K562 (cell line): Measurements from ENCODE around the gene POU3F1. TPM values are rescaled to one million over a fixed set of nuclear protein-coding genes. Genes with fewer than 3 reads are reported as not detected.

Source experiments
- CBFB ChIP-seq: sonication (generic); formaldehyde crosslinking; IDR thresholded peaks from 2 replicates; pipeline ENCODE4 v1.4.0; 2020; ENCODE audit warnings: mild to moderate bottlenecking, missing genetic modification reagents
- FOXA3 ChIP-seq, 2 experiments: fragments of 450-650 bp in 1 of 2; sonication (generic) in 1 of 2; formaldehyde crosslinking; IDR thresholded peaks in 1 of 2; conservative IDR thresholded peaks in 1 of 2; 2 replicates each; pipeline versions ENCODE4 v1.4.0 to v1.8.0; 2020 to 2022; ENCODE audit warnings: mild to moderate bottlenecking in 2 of 2, missing genetic modification reagents in 1 of 2
- FOXP1 ChIP-seq: sonication (generic); formaldehyde crosslinking; IDR thresholded peaks from 2 replicates; pipeline ENCODE4 v1.8.0; 2022; ENCODE audit warnings: mild to moderate bottlenecking, missing genetic modification reagents
- GABPA ChIP-seq: fragments of 200-800 bp; sonication (Bioruptor generic); conservative IDR thresholded peaks from 2 replicates; pipeline ENCODE4 v1.6.1; 2016; ENCODE audit warnings: low read depth, missing genetic modification characterization, missing compliant biosample characterization
- KDM1A ChIP-seq, 2 experiments: fragments of 450-650 bp; IDR thresholded peaks; 2 replicates each; pipeline ENCODE4 v1.6.1; 2016; ENCODE audit warnings: mild to moderate bottlenecking in 2 of 2
- MBD2 ChIP-seq: sonication (generic); IDR thresholded peaks from 2 replicates; pipeline ENCODE4 v1.6.1; 2016; ENCODE audit warnings: low read depth, borderline replicate concordance
- NBN ChIP-seq: fragments of 450-650 bp; IDR thresholded peaks from 2 replicates; pipeline ENCODE4 v1.6.1; 2016; ENCODE audit warnings: low read depth, mild to moderate bottlenecking
- PHF8 ChIP-seq: fragments of 200-600 bp; sonication (generic); IDR thresholded peaks from 2 replicates; pipeline ENCODE4 v1.6.1; 2012; ENCODE audit warnings: mixed run types, mild to moderate bottlenecking, inconsistent platforms, low read length, moderate library complexity, borderline replicate concordance
- RAD21 ChIP-seq, 2 experiments: fragments of 250-450 bp in 1 of 2; fragments of 450-650 bp in 1 of 2; sonication (Bioruptor Pico) in 1 of 2; formaldehyde crosslinking in 1 of 2; IDR thresholded peaks in 1 of 2; conservative IDR thresholded peaks in 1 of 2; 2 replicates each; pipeline versions ENCODE4 v1.4.0 to v1.8.0; 2020 to 2022; ENCODE audit warnings: mild to moderate bottlenecking in 2 of 2, moderate library complexity in 1 of 2
- SRSF3 ChIP-seq: fragments of 200-400 bp; formaldehyde crosslinking; IDR thresholded peaks from 2 replicates; pipeline ENCODE4 v1.6.1; 2016; ENCODE audit warnings: mild to moderate bottlenecking, low read length, moderate library complexity; ENCODE audit not compliant: insufficient read depth
- YY1 ChIP-seq, 3 experiments: IDR thresholded peaks; 2 replicates each; pipeline ENCODE4 v1.6.1; 2011; ENCODE audit warnings: low read length in 2 of 3, mild to moderate bottlenecking in 2 of 3, moderate library complexity in 2 of 3, borderline replicate concordance in 1 of 3, control low read depth in 1 of 3, low read depth in 1 of 3; ENCODE audit not compliant: insufficient read depth in 3 of 3, insufficient replicate concordance in 2 of 3, control insufficient read depth in 1 of 3, insufficient read length in 1 of 3; ENCODE audit errors: extremely low read depth in 1 of 3
- ZNF551 ChIP-seq: fragments of 250-450 bp; sonication (Bioruptor Pico); IDR thresholded peaks from 2 replicates; pipeline ENCODE4 v1.5.0; 2021; ENCODE audit warnings: mild to moderate bottlenecking, moderate library complexity
- polyA plus RNA-seq, 8 experiments: library from polyadenylated mRNA; depleted of rRNA in 4 of 8; stranded (reverse) in 5 of 8; unstranded in 3 of 8; fragments of >200 nt; fragmentation: Nextera tagmentation in 2 of 8; fragmentation: Illumina TruSeq in 1 of 8; extraction: Ambion mirVana in 2 of 8; extraction: Trizol in 1 of 8; gene quantifications; 2 replicates each; pipeline versions ENCODE4 v1.2.1 to v1.2.3, GENCODE V29; 2011 to 2014; ENCODE audit warnings: inconsistent platforms in 1 of 8, missing spikeins in 1 of 8
- total RNA-seq, 7 experiments: library from RNA; depleted of rRNA in 6 of 7; stranded (reverse); fragments of >200 nt in 6 of 7; fragmentation: Illumina TruSeq in 2 of 7; extraction: Trizol in 2 of 7; gene quantifications; 2 replicates each; pipeline versions ENCODE4 v1.2.1 to v1.2.3, GENCODE V29; 2011 to 2021; ENCODE audit warnings: low replicate concordance in 1 of 7
- TF ChIP-seq, protein P1 (sequence below): sonication (generic); formaldehyde crosslinking; IDR thresholded peaks from 2 replicates; pipeline ENCODE4 v1.8.0; 2022; ENCODE audit warnings: missing genetic modification reagents, mild to moderate bottlenecking, moderate library complexity, borderline replicate concordance
- TF ChIP-seq, protein P2 (sequence below): fragments of 450-650 bp; IDR thresholded peaks from 2 replicates; pipeline ENCODE4 v1.6.1; 2018; ENCODE audit not compliant: partially characterized antibody
- TF ChIP-seq, protein P3 (sequence below): fragments of 450-650 bp; formaldehyde crosslinking; IDR thresholded peaks from 2 replicates; pipeline ENCODE4 v1.4.0; 2020; ENCODE audit warnings: mild to moderate bottlenecking, moderate library complexity
- TF ChIP-seq, protein P4 (sequence below): fragments of 450-650 bp; IDR thresholded peaks from 2 replicates; pipeline ENCODE4 v1.6.1; 2016; ENCODE audit warnings: borderline replicate concordance

The POU3F1 gene
- total and polyA plus RNA-seq, 9 of the 15 experiments (the other 6 are each of a cell fraction or from before 2014, with no cell fraction given) = 0.09 TPM; not detected in 8

DNA sequence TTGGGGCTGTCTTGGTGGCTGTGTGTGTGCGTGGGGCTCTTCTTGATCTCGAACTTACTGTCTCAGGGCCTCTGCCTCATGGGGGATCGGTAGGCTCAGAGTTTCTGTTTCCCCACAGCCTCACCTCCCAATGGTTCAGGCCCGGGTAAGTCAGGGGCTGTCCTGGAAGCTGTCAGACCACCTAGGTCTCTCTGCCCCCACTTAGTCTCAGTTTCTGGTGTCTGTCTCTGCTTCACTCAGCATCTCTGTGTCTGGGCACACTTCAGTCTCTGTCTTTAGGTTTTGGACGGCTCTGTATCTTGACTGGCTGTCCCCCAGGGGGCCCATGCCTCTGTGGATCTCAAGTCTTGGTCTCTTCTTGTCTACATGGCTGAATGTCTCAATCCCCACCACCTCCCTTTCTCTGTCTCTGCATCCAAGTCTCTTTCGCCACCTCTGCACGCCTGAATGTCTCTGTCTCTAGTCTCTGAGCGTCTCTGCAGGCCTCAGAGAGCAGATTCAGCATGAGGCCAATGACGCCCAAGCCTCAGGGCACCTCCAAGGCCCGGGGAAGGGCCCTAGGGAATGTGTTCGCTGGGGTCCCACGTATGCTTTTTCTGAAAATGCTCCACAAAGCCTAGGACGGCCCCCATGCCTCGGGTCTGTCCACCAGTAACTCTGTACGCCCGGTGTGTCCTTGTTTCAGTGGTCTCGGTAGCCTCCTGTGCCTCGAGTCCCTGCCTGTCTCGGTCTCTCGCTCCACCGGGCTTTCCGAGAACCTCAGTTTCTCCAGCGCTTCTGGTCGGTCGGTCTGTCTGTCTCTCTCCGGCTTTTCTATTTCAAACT, 42.1 kb downstream of the POU3F1 start (continued):
- TF ChIP-seq RAD21 (CRISPR knock-in tag; conservative IDR thresholded peaks at IDR 0.05 in 1 of 2, IDR thresholded peaks at IDR 0.05 in 1 of 2) (no peak), NBN (peak; percentile 64; the same call in 1 of the 2 replicates), FOXP1 (CRISPR knock-in tag) (no peak), SRSF3 (no peak), ZNF551 (CRISPR knock-in tag) (no peak), MBD2 (no peak), FOXA3 (CRISPR knock-in tag; conservative IDR thresholded peaks at IDR 0.05 in 1 of 2, IDR thresholded peaks at IDR 0.05 in 1 of 2) (0 out of 4 replicates have a peak, but pooled peaks of 1 of the 2 experiments have one; percentile 61), CBFB (CRISPR knock-in tag) (0 out of 2 replicates have a peak, but pooled peaks have one; percentile 57), YY1 (IDR thresholded peaks at IDR 0.05; ENCODE audit: borderline replicate concordance in 1 of 3, control insufficient read depth in 1 of 3, extremely low read depth in 1 of 3, insufficient read depth in 3 of 3, insufficient read length in 1 of 3, insufficient replicate concordance in 2 of 3, low read depth in 1 of 3, low read length in 2 of 3) (peak in 1 of 3 experiments; percentile 9), KDM1A (IDR thresholded peaks at IDR 0.05) (no peak), GABPA (tag) (no peak), PHF8 (no peak)
- TF ChIP-seq, protein P1, sequence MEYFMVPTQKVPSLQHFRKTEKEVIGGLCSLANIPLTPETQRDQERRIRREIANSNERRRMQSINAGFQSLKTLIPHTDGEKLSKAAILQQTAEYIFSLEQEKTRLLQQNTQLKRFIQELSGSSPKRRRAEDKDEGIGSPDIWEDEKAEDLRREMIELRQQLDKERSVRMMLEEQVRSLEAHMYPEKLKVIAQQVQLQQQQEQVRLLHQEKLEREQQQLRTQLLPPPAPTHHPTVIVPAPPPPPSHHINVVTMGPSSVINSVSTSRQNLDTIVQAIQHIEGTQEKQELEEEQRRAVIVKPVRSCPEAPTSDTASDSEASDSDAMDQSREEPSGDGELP = 0 out of 2 replicates have a peak, but pooled peaks have one; percentile 10
- TF ChIP-seq, protein P2, sequence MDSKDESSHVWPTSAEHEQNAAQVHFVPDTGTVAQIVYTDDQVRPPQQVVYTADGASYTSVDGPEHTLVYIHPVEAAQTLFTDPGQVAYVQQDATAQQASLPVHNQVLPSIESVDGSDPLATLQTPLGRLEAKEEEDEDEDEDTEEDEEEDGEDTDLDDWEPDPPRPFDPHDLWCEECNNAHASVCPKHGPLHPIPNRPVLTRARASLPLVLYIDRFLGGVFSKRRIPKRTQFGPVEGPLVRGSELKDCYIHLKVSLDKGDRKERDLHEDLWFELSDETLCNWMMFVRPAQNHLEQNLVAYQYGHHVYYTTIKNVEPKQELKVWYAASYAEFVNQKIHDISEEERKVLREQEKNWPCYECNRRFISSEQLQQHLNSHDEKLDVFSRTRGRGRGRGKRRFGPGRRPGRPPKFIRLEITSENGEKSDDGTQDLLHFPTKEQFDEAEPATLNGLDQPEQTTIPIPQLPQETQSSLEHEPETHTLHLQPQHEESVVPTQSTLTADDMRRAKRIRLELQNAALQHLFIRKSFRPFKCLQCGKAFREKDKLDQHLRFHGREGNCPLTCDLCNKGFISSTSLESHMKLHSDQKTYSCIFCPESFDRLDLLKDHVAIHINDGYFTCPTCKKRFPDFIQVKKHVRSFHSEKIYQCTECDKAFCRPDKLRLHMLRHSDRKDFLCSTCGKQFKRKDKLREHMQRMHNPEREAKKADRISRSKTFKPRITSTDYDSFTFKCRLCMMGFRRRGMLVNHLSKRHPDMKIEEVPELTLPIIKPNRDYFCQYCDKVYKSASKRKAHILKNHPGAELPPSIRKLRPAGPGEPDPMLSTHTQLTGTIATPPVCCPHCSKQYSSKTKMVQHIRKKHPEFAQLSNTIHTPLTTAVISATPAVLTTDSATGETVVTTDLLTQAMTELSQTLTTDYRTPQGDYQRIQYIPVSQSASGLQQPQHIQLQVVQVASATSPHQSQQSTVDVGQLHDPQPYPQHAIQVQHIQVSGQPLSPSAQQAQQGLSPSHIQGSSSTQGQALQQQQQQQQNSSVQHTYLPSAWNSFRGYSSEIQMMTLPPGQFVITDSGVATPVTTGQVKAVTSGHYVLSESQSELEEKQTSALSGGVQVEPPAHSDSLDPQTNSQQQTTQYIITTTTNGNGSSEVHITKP = peak; percentile 84
- TF ChIP-seq, protein P3, sequence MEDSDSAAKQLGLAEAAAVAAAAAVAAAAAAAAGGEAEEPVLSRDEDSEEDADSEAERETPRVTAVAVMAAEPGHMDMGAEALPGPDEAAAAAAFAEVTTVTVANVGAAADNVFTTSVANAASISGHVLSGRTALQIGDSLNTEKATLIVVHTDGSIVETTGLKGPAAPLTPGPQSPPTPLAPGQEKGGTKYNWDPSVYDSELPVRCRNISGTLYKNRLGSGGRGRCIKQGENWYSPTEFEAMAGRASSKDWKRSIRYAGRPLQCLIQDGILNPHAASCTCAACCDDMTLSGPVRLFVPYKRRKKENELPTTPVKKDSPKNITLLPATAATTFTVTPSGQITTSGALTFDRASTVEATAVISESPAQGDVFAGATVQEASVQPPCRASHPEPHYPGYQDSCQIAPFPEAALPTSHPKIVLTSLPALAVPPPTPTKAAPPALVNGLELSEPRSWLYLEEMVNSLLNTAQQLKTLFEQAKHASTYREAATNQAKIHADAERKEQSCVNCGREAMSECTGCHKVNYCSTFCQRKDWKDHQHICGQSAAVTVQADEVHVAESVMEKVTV = no peak
- TF ChIP-seq, protein P4, sequence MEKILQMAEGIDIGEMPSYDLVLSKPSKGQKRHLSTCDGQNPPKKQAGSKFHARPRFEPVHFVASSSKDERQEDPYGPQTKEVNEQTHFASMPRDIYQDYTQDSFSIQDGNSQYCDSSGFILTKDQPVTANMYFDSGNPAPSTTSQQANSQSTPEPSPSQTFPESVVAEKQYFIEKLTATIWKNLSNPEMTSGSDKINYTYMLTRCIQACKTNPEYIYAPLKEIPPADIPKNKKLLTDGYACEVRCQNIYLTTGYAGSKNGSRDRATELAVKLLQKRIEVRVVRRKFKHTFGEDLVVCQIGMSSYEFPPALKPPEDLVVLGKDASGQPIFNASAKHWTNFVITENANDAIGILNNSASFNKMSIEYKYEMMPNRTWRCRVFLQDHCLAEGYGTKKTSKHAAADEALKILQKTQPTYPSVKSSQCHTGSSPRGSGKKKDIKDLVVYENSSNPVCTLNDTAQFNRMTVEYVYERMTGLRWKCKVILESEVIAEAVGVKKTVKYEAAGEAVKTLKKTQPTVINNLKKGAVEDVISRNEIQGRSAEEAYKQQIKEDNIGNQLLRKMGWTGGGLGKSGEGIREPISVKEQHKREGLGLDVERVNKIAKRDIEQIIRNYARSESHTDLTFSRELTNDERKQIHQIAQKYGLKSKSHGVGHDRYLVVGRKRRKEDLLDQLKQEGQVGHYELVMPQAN = peak; percentile 60; the same call in 1 of the 2 replicates
